ENCODE results near the gene KCNA2.

The KCNA2 gene

DNA sequence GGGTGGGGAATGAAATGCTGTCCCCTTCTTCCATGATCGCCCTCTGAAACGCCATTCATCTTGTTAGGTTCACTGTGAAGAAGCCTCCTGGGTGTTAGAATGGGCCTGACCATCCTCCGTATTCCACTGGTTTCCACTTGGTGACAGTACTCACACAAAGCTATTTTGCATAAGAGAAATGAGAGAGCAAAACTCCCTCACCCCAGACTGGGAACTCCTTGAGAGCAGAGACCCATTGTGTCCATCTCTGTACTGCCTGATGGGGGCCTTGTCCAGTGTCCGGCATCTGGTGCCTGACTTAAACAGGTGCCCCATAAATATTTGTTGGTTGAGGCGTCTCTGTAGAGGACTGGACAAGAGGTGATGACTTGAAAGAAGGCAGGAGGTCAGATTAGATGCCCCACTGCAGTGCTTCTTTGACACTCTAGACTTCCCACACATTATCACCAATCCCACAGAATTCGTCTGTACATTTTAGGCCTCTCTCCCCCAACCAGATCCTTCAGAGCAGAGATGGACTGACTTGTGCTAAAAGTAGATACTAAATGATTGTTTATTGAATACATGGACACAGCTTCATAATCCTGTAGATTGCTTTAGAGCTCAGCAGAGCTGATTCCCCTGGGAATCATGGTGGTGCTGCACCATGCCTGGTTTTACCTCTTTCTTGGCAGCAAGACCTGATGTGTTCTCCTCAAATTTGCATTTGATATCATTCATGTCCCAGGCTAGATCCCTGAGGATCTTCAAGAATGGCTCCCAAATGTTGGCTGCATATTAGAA lies 22.4 kb upstream of the KCNA2 start:
- no peak for DNase-seq

DNA sequence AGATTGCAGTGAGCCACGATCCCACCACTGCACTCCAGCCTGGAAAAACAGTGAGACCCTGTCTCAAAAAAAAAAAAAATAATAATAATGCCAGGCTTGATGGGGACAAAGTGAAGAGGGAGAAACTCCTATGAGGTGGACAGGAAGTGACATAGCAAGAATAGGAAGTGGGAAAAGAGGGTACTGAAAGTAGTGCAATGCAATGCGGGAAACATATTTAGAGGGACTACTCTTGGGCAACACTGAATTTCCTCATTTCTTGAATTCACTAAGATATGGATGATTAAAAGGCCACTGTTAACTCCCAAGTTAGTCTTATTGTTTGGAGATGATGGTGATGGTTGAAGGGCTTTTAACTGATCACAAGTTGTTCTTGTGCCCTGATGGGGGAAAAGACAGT lies 21.6 kb upstream of the KCNA2 start:
- no peak for DNase-seq

DNA sequence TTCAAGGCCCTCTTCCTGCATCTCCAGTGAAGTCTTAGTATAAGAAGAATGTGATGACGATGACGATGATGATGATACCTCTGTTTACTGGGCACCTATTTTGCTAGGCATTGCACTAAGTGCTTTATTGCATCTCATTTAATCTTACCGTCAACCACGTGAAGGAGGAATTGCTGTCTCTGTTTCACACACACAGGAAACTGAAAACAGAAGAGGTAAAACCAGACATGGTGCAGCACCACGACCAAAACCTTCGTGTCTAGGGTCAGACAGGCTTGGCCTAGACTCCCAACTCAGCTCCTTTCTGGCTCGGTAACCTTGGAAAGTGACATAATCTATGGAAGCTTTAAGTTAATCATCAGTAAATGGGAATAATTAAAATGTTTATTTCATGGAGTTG lies 20.7 kb upstream of the KCNA2 start:
- DNase-seq: no peak

DNA sequence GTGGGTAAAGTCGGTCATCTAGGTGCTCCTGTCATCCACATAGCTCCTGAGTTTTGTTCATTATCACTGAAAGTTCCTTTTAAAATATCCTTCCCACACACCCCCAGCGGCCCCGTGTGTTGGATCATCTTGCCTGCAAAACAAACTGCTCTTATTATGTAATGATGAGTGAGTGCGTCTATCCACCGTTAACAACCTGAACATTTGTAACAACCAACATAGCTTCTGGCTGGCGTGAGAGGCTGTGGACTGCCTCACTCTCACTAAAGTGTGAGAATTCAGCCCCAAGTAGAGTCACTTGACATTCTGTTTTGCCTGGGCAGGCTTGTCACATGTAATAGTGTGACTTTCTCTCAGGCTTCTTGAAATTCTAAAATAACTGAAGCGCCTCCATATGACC lies 14.5 kb upstream of the KCNA2 start:
- no peak for DNase-seq

DNA sequence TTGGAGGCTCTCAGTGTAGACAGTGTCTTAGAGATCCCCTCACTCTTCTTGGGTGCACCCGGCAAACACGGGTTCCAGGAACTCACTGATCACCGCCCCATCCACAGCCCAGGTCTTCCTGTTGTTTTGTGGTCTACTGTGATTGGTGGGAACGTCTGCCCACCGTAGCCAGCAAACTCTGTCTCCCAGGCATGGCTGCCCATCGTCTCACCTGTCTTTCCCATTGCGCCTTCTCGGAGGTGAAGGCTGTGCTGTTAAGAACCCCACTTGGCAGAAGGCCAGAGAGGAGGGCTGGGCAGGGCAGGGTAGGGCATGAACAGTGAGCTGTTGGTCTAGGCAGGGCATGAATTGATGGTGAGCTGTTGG lies 14.1 kb upstream of the KCNA2 start:
- no peak for DNase-seq

DNA sequence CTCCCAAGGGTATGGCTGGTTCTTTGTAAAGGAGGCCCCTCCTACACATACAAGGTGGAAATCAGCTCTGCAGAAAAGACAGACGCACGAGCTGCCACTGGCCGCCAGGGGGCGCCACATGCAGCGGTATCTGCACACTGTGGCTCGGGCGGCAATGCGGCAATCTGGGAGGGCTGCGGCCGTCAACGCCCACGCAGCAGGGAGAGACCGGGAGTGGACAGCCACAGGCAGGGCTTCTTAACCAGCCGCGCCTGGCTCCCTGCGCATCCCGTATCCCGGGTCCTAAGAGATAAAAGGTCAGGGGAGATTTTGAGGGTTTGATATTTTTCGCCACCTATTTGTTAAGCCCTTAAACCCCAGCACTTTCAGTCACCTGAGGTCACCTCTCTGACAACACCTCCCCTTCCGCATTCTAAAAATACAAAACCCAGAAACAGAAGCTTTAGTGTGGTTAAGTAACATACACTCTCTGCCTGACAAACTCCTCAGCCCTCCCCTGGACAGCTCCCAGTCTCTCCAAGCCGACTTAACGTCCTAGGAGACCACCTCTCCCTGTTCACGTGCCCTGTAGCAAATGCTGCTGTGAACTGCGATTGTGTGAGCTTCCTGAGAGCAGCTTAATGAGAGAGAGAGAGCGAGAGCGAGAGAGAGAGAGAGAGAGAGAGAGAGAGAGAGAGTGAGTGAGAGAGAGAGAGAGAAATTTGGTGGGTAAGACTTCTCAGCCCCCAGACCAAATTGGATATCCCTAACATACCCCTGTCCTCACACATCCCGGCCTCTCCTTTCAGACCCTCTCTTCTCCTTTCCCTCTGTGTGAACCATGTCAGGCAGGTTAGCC lies 13.5 kb upstream of the KCNA2 start:
- DNase-seq: peak; percentile 55

DNA sequence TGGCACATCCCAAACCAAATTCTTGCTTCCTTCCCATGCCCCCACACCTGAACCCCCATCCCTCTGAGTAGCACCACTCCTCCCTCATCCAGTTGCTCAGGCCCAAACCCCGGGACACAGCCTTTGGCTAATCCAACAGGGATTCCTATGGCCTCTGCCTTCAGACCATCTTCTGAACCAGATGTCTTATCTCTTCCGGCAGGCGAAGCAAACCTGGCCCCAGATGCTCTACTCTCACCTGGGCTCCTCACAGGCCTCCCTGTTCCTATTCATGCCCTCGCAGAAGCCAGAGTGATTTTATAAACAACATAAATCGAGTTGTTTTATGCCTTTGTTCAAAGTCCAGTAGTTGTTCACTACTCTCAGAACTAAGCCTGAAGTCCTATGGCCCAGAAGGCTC lies 12.5 kb upstream of the KCNA2 start:
- DNase-seq: no peak

DNA sequence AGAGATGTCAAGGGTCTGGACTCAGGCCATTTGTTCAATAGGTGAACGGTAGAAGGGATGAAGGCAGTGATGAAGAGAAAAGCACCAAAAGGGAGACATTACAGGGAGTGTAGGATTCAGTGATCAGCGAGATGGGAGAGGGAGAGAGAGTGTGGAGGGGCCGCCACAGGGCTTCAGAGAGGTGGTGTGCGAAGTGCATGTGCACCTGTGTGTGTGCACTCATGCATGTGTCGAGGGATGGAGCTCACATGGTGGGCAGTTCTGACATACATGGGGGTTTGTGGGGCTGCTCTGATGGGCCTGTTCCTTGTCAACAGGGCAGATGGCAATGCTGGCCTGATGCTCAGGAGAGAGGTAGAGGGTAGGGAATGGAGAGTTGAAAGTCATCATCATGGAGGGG lies 11.4 kb upstream of the KCNA2 start:
- no peak for DNase-seq

DNA sequence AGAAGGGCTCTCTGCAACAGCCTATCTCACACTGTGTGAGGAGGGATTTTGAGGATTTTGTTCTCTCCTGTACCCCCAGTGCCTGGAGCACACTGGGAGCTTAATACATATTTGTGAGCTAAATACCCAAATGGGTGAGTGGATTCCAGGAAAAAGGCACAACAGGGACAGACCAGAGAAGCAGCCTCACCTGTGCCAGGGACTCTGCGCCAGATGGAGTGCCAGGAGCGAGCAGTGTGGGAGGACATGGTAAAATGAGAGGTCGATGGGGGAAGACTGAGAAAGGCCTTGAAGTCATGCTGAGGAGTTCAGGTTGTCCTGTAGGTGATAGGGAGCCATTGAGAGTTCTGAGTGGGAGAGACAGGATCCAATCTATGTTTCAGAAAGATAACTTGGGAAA lies 11.0 kb upstream of the KCNA2 start:
- DNase-seq: no peak

DNA sequence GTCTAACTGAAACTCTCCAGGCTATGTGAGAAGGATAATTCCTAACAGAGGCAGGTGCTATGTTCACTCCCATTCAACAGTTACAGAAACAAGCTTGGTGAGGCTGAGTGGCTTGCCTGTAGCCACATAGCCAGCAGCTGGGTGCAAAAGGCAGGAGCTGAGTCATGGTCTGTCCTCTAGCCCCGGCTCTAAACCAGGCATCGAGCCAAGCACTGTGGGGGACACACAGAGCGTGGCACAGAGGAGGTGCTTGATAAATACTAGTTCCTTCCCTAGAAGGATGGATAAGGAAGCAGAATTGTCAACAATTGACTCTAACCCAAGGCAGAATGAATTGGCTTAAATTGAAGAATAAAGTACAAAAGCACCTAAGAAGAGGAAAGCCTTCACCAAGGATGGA lies 10.4 kb upstream of the KCNA2 start:
- peak; percentile 14 for DNase-seq

DNA sequence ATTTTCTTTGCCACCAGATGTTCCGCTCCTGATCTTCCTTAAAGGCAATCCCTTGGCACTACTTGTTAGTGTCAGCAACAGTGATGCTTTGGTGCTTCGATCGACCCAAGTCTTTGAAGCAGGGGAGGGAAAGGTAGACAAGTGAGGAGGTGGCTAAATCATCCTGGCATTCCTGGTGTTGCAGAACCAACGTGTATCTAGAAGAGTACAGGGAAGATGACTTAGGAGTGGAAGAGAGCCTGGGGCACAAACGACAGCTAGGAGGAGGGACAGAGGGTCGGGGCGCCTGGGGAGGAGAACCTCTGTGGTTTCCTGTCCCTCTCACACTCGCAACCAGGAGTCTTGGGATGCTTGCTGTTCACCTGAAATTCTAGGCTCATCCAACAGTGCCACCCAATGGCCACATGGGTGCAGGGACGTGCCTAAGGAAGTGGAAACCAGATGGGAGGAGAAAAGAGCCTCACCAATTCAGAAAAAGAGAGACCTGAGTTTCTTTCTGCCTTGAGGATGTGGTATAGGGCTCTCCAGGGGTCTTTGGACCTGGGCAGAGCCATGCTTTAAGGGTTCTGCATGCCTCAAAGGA lies 9.5 kb upstream of the KCNA2 start:
- DNase-seq: peak; percentile 37

DNA sequence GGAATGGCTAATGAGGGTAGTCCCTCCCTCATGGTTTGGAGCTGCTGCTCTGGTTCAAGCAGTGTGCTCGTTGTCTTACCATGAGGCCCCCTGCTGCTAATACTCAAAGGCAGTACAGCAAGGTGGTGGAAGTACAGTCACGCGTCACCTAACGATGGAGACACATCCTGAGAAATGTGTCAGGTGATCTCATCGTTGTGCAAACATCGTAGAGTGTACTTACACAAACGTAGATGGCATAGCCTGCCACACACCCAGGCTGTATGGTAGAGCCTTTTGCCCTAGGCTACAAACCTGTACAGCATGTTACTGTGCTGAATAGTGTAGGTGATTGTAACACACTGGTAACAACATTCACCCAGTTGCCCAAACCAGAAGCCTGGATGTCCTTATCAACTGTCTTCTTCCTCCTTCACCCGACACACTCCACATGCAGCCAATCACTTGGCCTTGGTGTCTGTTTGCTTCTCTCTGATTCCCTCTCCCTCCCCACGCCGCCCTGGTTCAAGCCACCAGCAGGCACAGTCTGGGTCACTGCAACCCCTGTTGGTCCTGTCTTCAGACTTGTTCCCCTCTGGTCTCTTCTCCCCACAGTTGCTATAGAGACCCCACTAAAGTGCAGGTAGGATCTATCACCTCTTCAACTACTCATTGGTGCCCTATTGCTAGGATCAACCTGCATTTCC lies 6.0 kb upstream of the KCNA2 start:
- no peak for DNase-seq

DNA sequence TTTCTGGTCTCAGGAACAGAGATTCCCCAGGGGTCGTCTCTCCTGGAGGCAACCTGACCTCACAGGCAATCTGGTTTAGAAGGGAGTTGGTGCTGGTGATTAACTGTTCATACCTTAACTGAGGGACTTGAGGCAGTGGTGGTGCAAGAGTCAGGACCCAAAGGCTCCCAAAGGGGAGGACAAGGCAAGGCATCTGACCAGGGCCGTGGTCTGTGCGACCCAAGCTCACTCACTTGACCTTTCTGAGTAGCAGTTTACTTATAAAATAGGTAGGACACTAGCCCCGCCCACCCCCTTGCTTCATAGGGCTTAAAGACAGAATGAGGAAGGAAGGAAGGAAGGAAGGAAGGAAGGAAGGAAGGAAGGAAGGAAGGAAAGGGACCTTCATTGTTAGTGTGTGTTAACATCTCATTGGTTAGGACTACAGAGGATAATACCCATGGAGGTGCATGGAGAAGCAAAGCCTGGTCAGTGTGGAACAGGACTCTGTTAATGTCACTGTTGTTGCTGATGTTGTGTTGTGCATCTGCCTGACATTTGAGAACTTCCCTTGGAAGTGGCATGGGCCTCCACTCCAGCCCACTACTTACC lies 4.6 kb upstream of the KCNA2 start:
- no peak for DNase-seq

DNA sequence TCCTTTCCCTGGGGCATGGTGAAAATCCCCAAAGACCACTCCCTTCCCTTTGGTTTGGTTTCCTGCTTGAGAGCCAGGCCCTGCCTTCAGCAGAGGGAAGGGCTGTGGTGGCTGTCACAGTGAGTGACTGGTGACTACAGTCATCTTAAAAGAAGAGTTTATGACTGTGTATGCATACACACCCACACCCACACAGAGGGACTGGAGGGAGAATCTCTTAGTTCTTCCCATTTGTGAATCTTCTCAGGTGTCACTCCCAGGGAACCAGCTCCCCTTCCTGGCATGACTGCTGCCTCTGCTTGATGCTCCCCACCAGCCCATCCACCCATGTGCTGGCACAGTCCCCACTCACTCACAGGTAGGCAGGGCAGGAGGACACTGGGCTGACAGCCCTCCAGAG lies 3.9 kb upstream of the KCNA2 start:
- no peak for DNase-seq

DNA sequence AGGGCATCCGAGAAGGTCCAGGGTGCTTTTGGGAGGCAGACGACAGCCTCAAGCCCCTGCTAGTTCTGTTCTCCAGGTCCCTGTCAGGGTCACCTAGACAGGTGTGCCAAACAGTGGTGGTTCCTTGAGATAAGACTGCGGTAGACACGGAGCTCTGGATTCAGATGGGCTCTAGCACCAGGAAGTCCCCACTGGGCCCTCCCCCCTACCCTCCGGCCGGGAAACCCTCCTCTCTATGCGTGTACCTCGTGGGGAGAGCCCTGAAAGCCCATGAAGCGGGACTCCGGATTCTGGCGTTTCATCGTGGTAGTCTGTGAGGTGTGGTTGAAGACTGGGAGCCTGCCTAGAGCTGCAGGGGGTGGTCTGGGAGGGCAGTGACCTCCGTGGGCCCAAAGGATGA lies 2.1 kb upstream of the KCNA2 start:
- no peak for DNase-seq

DNA sequence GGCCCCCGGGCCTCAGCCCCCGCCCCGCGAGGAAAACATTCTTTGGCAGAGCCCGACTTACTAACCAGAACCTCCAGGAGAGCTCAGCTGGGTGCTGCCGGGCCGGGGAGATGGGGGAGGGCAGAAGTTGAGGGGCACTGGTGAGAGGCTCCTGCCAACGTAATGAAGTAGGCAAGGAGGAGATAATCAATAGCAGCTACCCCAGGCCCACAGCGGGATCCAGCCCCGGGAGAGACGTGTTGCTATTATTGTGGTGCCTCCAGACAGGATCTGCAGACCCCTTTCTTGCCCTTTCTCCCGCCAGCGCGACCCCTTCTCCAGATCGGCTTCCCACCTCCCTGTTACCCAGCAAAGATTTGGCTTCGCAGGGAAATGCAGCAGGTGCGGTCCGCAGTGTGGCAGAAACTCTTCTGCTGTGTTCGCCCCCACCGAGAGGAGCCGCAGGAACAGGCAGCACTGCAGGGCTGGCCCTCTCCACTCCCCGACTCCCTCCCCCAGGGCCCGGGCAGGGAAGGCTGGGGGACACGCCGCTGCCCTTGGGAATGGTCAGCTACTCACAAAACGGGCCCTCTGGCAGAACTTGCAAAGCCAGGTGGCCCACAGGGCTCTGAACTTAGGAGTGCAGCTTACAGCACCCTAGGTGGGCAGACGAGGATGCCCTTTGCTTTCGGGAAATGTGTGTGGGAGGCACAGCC lies 1.5 kb upstream of the KCNA2 start:
- no peak for DNase-seq

DNA sequence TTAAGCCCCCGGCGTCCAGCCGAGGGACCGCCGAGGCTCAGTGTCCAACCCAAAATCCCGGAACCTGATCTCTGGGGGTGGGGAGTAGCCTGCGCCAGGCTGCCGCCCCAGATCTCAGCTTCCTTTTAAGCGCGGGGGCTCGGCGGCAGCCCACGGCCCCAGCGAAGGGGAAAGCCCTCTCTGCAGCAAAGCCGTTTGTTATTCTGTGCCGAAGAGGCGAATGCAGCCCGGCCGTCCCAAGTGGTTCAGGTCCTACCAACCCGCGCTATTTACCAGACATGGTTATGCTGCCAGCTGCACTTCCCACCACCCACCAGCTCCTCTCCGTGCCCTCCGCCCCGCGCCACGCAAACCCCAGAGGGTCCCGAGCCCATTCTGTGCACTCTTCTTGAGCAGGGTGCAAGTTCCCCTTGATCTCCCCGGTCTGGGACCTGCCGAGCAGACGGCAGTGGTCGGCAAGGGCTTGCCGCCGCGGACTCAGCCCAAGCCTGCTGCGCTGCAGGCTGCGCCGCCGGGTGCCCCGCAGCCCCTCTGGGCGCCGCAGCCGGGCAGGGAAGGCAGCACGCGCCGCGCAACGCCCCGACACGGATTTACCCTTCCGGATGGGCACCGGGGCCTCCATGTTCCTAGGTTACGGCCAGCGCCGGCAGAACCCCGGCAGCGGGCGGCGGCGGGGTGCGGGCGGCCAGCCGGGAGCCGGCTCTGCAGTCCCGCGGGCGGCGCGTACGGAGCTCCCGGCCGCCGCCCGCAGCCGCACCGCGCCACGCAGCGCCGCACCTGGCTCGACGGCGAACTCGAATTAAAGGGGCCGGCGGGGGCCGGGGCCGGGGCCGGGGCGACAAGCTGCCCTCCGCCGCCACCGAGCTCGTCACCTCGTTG lies 738 bp upstream of the KCNA2 start:
- DNase-seq: no peak

DNA sequence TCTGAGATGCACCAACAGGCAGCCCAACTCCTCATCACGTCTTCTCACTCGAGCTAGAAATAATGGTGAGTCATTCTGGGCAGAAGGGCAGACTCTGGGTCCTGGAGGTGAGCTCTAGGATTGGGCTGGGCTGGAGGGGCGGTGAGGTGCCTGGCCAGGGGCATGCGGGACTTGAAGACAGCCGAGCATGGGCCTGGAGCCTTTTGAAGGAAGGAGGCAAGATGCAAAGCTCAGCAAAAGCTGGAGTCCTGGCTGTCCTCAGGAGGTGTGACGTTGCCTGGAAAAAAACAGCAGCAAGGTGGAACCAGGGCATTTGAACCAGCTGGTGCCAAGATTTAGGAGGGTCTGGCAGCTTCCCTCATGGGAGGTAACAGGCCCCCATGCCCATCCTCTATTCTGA lies 712 bp downstream of the KCNA2 start:
- DNase-seq: no peak

DNA sequence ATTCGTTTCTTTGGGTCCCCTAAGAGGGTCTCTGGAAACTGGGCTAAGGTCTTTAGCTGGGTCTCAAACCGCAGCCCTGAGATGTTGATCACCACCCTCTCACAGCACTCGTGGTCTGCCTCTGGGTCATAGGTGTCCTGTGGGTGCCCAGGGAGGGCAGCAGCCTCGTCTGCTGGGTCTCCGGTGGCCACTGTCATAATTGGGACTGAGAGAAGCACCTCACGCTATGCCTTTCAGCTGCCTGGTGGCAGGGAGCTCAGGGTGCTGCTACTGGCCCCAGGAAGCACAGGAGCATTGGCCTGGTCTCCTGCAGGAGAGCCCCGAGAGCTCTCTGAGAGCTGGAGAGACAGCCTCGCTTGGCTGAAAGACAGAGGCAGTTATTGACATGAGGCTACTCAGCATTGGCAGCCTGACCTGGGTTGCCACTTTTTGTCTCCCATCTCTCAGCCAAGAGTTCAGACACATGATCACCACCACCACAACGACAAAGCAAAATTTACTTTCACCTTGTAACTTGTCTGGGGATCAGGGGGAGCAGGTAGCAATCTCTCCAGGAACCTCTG lies 1.5 kb downstream of the KCNA2 start:
- no peak for DNase-seq

DNA sequence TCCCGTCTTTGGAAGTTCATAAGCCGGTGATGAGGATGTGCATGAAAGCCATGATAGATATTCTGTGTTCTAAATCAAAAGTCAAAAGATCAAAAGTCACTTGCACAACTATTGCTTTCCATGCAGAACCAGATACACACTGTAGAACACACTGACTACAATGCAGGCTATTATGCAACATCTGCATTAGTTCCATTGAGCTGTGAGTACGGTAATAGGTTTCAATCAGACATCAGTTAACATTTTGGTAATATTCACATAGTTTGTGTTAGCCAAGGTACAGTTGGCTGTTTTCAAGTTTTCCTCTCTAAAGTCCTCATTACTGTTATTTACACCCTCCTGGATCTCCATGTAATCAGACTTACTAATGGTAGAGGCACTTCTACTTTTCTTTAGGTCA lies 3.1 kb downstream of the KCNA2 start:
- DNase-seq: no peak

DNA sequence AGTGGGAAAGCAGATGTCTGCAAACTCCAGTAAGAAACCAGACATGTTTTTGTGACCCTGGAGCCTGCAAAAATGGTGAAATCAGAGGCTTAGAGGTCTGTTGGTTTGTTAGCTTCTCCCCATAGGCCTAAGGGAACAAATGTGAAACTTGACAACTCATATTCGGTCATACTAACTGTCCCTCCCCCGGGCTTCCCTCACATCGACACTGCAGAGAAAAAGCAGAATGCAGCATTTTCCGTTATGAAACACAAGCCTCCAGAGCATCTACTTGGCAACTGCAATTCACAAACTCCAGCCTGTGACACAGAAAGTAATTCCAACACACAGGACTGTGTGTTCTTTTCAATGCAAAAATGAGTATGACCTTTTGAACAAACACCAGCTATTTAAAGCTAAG lies 3.7 kb downstream of the KCNA2 start:
- DNase-seq: no peak
